NCI-H748 treated with DMSO at 0.1 percent for 48 hours (cell line): ENCODE results near the gene PTPRN2.

Experiments
- DNase-seq: peaks from one replicate; lab custom pipeline; 2025; lab: John Stamatoyannopoulos, UW

Gene PTPRN2

GRCh38 chr7:157615101-157615817 lies 972.4 kb downstream of the PTPRN2 start:
- no peak for DNase-seq

GRCh38 chr7:157614457-157615020 lies 973.1 kb downstream of the PTPRN2 start:
- DNase-seq: no peak

GRCh38 chr7:157613575-157614322 lies 973.9 kb downstream of the PTPRN2 start:
- DNase-seq: no peak

GRCh38 chr7:157612664-157613561 lies 974.7 kb downstream of the PTPRN2 start:
- DNase-seq: no peak

- DNase-seq: no peak
These were observed 975.5 kb downstream of the PTPRN2 start for GRCh38 chr7:157612009-157612663.

GRCh38 chr7:157611341-157611740 lies 976.3 kb downstream of the PTPRN2 start:
- no peak for DNase-seq

GRCh38 chr7:157610671-157611295 lies 976.8 kb downstream of the PTPRN2 start:
- DNase-seq: no peak

GRCh38 chr7:157609932-157610640 lies 977.5 kb downstream of the PTPRN2 start:
- no peak for DNase-seq

GRCh38 chr7:157609516-157609915 lies 978.1 kb downstream of the PTPRN2 start:
- no peak for DNase-seq

- no peak for DNase-seq
These were observed 980.4 kb downstream of the PTPRN2 start for GRCh38 chr7:157607218-157607617.

GRCh38 chr7:157606140-157606539 lies 981.5 kb downstream of the PTPRN2 start:
- DNase-seq: no peak

GRCh38 chr7:157605638-157606037 lies 982.0 kb downstream of the PTPRN2 start:
- no peak for DNase-seq

GRCh38 chr7:157604661-157605381 lies 982.8 kb downstream of the PTPRN2 start:
- no peak for DNase-seq

GRCh38 chr7:157603716-157604115 lies 983.9 kb downstream of the PTPRN2 start:
- no peak for DNase-seq

- DNase-seq: no peak
These were observed 984.6 kb downstream of the PTPRN2 start for GRCh38 chr7:157603005-157603404.

- no peak for DNase-seq
These were observed 985.0 kb downstream of the PTPRN2 start for GRCh38 chr7:157602581-157602980.

- no peak for DNase-seq
These were observed 985.5 kb downstream of the PTPRN2 start for GRCh38 chr7:157602156-157602555.

GRCh38 chr7:157601530-157601929 lies 986.1 kb downstream of the PTPRN2 start:
- DNase-seq: no peak

- DNase-seq: no peak
These were observed 988.1 kb downstream of the PTPRN2 start for GRCh38 chr7:157599491-157599890.

GRCh38 chr7:157597562-157597961 lies 990.1 kb downstream of the PTPRN2 start:
- no peak for DNase-seq
